Gastrocnemius medialis (tissue), 4 donors: Measurements from ENCODE around the gene MARK2.

Source experiments
- CTCF ChIP-seq, 5 experiments: fragments of 450-650 bp in 3 of 5; fragments of 200-600 bp in 2 of 5; sonication (generic) in 2 of 5; IDR thresholded peaks in 4 of 5; conservative IDR thresholded peaks in 1 of 5; 1 replicate in 4 of 5; 2 replicates in 1 of 5; pipeline ENCODE4 v1.5.1; 2016 to 2019; ENCODE audit warnings: antibody characterized with exemption in 5 of 5, mild to moderate bottlenecking in 3 of 5, moderate library complexity in 3 of 5
- POLR2A ChIP-seq, 2 donors: fragments of 450-650 bp; IDR thresholded peaks; one replicate each; pipeline ENCODE4 v1.6.1; 2017; ENCODE audit warnings: antibody characterized with exemption in 2 of 2, mild to moderate bottlenecking in 2 of 2, moderate library complexity in 2 of 2

DNA sequence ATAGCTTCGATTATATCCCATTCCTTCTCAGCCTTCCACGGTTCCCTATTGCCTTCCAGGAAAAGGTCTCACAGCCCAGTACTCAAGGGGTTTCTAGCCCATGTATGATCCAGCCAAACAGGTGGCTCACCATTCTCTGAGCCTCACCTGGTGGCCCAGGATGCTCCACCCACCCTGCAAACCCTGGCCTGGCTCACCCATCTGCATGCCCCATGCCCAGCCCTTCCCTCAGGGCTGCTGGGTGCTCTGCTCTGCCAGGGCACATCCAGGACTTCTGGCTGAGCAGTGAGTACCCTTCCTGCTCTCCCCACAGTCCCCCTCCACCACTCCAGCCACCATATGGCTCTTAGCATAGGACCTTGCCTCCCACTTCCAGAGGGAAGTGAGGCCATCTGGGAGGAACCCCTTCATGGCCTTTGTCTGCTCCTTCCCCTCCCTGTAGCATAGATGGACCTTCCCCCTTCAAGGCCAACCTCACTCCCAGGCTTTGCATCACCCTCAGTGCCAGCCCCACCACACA, 83.8 kb downstream of the MARK2 start:
- TF ChIP-seq CTCF (IDR thresholded peaks at IDR 0.05 in 4 of 5, conservative IDR thresholded peaks at IDR 0.05 in 1 of 5) (no peak), POLR2A (IDR thresholded peaks at IDR 0.05) (no peak)
